ENCODE results near the gene PODN. TPM values are rescaled to one million over a fixed set of nuclear protein-coding genes. Genes with fewer than 3 reads are reported as not detected.

The PODN gene
- polyA plus RNA-seq, 3 donors = 1.6 to 2.0 (median 1.7) TPM

DNA sequence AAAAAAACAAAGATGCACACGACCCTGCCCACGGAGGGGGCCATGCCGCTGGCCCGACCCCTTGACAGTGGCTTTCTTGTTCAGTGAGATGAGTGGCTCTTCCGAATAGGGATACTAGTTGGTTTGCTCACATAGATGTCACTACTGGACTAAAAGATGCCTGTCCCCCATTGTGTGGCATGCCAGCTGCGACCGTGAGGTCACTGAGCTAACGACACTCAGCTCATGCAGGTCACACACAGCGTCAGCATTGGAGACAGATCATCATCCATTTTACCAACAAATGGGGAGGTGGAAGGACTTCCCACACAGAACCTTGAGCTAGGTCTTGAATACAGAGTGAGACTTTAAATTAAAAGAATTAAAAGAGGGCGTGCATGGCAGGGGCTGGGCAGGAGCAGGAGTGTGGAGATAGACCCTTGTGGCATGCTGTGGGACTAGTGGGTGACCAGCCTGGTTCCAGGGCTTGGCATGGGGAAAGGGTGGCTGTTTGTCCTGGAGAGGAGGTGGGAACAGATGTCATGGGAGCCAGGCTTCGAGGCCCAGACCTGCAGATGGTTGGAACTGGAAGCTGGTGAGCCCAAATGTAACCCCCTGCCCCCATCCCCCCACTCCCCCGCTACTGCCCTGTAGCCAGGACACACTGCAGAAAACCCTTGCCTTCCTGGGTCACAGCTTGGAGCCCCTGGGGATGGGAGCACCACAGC is 68.0 kb downstream of the PODN start:
- no peak for DNase-seq

DNA sequence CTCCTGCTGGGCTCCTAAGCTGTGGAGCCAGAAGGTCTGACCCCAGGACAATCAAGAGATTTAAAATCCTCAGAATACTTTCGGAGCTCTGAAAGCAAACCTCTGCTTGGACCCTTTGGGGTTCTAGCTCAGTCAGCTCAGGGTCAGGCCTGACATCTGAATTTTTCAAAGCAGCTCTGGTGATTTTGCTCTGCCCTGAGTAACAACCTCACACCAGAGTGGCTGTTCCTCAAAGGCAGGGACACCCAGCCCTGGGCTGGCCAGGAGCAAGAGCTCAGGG is 68.5 kb downstream of the PODN start:
- DNase-seq = no peak

DNA sequence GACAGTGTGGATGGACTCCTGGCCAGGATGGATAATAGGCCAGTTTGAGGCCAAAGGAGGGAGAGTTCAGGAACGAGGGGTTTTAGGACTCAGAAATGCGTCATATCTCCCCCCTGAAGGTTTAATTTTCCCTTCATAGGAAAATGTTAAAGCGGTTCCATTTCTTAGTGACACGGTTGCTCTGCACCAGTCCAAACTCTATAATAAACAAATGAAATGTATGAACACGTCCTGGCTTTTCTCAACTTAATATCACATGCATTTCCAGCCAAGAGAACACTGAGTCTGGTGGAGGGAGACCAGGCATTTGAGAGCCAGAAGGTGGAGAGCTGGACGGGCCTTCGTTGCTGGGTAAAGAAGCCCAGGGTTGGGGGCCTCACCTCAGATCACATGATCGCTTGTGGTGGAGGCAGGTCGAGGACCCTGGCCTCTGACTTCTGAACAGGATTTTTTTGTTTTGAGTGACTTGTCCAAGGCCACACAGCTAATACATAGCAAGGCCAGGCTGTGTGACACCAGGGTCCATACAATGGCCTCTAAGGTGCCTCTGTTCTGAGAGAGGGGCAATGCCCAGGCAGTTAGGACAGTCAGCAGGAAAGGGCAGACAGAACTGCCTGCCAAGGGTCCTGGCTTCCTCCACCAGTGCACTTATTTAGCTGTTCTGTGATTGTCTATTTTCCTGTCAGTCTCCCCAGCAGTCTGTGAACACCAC is 69.0 kb downstream of the PODN start:
- no peak for DNase-seq

DNA sequence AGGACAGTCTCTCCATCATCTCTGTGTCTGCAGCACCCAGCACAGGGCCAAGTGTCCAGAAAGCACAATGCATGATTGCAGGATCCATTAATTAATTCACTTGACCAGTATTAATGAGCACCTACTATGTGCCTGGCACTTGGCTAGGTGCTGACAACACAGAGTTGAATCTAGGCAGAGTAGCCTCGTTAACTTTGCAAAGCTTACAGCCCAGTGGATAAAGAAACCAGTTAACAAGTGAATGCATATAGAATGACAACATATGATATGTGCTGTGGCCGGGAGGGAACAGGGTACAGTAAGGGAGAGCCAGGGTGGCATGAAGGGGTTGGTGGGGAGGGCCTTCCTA is 69.6 kb downstream of the PODN start:
- DNase-seq = no peak

DNA sequence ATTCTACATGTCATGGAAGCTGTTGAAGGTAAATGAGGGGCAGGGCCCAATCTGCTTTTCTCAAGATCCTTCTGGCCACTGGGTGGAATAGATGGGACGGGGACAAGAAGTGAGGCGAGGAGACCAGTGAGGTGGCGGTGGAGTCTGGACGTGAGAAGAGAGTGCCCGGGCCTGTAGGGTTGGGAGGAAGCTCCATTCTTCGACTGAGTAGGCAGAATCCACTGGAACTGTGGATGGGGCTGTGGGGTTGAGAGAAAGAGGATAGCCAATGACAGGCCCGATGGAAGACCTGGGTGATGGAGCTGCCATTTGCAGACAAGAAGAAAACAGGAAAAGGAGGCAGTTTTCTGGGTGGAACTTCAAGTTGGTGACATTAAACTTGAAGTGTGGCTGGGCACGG is 70.2 kb downstream of the PODN start:
- DNase-seq = no peak

DNA sequence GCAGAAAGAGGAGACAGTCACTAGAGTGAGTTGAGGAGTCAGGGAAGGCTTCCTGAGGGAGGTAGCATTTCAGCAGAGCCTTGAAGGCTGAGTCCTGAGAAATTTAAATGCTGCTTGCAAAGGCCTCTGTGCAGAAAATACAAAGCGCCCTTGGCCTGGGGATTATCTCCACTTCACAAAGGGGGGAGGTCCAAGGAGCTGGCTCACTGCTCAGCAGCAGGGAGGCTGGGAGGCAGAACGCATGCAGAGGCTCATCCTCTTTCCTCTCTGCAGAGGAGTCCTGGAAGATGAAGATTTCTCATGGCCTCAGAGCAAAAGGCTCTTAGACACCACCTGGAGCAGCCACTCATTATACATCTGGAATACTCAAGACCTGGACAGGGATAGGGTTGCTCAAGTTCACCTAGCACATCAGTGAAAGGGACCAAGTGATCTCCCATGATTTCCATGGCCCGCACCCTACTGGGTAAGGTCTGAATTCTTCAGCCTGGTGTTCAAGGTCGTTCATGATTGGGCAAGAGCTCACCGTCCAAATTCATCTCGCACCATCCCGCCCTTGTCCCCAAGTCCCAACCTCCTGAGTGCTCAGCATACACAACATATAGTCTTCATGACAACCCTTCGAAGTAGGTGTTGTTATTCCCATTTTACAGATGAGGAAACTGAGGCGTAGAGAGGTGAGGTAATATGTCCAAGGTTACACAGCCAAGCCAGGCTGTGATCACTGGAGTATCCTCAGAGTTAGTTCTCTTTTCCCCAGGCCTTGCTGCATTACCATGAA is 71.4 kb downstream of the PODN start:
- no peak for DNase-seq

DNA sequence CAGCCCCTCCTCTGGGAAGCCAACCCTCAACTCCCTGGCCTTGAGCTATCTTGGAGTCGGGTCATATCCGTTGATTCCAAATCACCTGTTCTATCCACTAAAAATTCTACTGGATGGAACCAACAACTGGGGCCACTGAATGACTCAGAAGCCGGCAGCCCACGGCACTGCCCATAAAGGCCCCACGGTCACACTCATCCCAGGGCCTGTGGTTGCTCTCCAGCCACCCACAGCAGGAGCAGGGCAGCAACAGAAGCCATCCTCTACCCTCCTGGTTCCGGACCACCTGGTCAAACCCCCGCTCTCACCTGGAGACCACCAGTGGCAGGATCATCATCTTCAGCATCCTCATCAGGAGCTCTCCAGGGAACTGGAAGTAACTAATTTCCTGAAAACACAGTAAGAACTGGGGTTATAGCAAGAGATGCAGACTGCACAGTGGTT is 72.1 kb downstream of the PODN start:
- DNase-seq = no peak

Other genes with a start within 250 kb of the PODN start
- under 1 TPM; 0.17 to 0.27 (median 0.18) TPM for gene ZYG11A, start 219.5 kb upstream of the PODN start, polyA plus RNA-seq (ENCODE audit: insufficient read length in 3 of 3)
- 100 to 1,000 TPM; 109 to 300 (median 255) TPM for gene ECHDC2, start 140.5 kb upstream of the PODN start, polyA plus RNA-seq (ENCODE audit: insufficient read length in 3 of 3)
- 100 to 1,000 TPM; 174 to 194 (median 191) TPM for gene SCP2, start 134.9 kb upstream of the PODN start, polyA plus RNA-seq (ENCODE audit: insufficient read length in 3 of 3)
- gene SLC1A7, start 80.4 kb downstream of the PODN start, polyA plus RNA-seq (ENCODE audit: insufficient read length in 3 of 3) = under 1 TPM; 0.08 to 0.09 (median 0.09) TPM
- gene CPT2, start 134.6 kb downstream of the PODN start, polyA plus RNA-seq (ENCODE audit: insufficient read length in 3 of 3) = 10 to 100 TPM; 27.8 to 32.7 (median 32.1) TPM
- 10 to 100 TPM; 93.9 to 98.2 (median 97.0) TPM for gene CZIB, start 158.4 kb downstream of the PODN start, polyA plus RNA-seq (ENCODE audit: insufficient read length in 3 of 3)
- gene MAGOH, start 176.3 kb downstream of the PODN start, polyA plus RNA-seq (ENCODE audit: insufficient read length in 3 of 3) = 10 to 100 TPM; 74.4 to 91.3 (median 90.1) TPM